Endometrium (tissue), 2 donors: ENCODE results near the gene CTNNA2.

Experiments
- FAIRE-seq: peaks from 2 replicates; lab custom pipeline; 2012; peaks lifted over from hg19 to GRCh38; lab: Jason Lieb, UNC
- donor health status: control.
- donor health status: control.

Gene CTNNA2

DNA sequence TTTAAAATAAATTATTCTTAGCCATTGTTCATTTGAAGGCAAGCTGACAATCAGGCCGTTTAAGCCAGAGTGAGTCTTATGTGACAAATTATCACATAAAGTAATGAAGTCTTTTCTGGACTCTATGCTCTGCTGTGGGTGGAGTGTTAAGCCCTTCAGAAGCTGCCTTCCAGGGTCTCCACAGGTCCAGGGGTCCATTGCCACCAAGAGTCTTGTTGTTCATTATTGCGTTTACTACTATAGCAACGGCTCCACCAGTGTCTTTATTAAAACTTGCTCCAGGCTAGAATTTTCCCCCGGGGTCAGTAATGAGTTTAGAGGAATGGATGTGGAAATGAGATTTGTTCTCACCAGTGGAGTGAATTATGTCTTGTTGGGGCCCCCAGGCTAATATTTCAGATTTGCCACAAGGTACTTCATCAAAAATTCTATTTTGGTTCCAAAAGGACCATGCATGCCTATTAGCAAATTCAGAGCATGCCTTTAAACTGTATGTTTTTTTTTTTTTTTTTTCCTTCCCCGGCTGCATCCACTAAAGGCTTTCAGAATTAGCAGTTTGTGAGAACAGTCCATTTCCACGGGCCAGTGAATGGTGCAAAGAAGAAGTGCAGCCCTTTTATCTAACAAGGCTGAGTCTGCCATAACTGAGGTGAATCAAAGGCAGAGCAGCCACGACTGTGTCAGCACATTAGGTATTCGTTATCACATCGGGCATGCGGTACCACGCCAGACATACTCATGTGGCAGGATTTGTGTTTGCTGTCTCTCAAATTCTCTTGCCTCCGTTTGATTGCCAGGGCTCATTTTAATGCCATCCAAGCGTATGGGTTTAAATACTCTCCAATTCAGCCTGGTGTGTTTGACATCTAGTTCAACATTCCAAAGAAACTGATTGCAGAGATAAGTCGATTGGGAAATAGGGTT is 817.9 kb downstream of the CTNNA2 start:
- FAIRE-seq: no peak

DNA sequence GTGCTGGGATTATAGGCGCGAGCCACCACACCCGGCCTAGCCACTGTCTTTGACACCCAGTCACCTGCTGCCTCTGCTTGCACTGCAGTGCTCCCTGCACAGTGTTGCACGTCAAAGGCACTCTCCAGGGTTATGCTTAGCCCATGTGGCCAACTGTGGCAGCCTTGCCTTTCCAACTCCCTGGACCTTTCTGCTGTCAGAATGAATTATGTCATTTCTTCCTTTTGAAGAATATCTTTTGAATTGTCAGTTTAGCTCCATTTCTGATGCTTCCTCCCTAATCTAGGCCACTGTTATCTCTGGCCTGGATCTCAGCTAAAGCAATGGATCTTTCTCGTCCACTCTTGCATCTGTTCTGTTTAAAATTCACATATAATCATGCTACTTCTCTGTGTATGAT is 821.0 kb downstream of the CTNNA2 start:
- no peak for FAIRE-seq

- no peak for FAIRE-seq
Observed at GRCh38 chr2:80335411-80335810, 822.6 kb downstream of the CTNNA2 start.

- no peak for FAIRE-seq
Observed at GRCh38 chr2:80338794-80339193, 825.9 kb downstream of the CTNNA2 start.

GRCh38 chr2:80340022-80340421 is 827.2 kb downstream of the CTNNA2 start:
- no peak for FAIRE-seq

- FAIRE-seq: no peak
Observed at GRCh38 chr2:80348078-80348477, 835.2 kb downstream of the CTNNA2 start.

- no peak for FAIRE-seq
Observed at GRCh38 chr2:80348953-80349352, 836.1 kb downstream of the CTNNA2 start.

- FAIRE-seq: no peak
Observed at GRCh38 chr2:80351231-80351630, 838.4 kb downstream of the CTNNA2 start.

GRCh38 chr2:80354858-80355257 is 842.0 kb downstream of the CTNNA2 start:
- no peak for FAIRE-seq

DNA sequence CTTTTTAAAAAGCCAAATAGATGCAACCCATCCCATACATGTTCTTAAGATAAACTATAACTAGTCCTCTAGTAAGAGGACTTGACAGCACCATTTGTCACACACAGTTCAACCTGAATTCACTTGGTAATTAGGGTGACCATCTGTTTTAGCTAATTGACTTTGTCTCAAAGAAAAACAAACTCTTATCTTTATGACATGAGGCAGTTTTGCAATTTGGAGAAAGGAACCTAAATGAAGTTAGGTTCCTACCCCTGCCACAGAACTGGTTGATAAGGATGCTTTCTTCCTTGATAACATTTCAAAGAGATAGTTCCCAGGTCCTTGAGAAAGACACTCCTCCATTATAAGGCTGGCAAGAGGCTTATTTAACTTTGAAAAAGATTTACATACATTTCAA is 849.1 kb downstream of the CTNNA2 start:
- FAIRE-seq: no peak

- FAIRE-seq: no peak
Observed at GRCh38 chr2:80363330-80363729, 850.5 kb downstream of the CTNNA2 start.

GRCh38 chr2:80363791-80364349 is 851.0 kb downstream of the CTNNA2 start:
- no peak for FAIRE-seq

- no peak for FAIRE-seq
Observed at GRCh38 chr2:80364524-80365212, 851.8 kb downstream of the CTNNA2 start.

DNA sequence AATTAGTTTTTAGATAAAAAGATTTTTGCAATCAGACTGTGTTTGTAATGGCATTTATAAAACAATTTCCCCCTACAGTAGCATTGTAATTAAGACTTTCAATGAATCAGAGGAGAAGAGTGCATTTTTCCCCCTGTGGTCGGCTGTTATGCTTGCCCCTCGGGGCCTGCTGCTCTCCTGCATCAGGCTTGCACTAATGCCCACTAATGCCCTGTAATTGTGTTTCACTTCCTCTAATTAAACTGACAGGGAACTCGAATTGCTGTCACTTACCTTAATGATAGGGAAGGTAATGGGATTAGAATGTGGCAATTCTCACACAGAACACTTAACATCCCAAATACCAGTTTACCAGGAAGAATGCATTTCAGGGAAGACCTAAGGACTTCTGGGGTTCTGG is 852.9 kb downstream of the CTNNA2 start:
- FAIRE-seq: no peak

DNA sequence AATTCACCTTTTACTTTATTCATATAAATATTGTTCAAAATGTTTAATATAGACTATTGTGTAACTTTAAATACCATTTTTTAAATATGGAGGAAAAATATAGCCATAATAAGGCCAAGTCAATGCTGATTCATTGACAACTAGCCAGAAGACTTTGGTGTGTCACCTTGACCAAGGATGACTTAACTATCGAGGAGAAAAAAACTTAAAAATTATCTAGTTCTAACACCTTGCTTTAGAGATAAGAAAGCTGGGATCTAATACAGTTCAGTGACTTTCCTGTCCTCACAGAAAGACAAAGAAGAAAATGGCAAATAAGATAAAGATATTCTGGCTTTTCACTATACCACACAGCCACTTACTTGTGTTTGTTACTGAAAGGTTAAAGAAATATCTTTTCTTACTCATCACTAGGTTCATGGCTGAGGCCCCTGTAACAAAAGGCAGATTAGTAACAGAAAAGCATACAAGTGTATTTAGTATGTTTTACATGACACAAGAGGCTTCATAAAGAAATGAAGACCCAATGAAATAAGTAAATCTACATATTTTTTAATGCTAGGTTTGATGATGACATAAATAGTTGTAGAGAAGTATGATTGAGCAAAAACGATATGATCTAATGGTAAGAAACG is 857.6 kb downstream of the CTNNA2 start:
- FAIRE-seq: no peak

- FAIRE-seq: no peak
Observed at GRCh38 chr2:80374105-80374504, 861.3 kb downstream of the CTNNA2 start.

GRCh38 chr2:80377071-80377470 is 864.2 kb downstream of the CTNNA2 start:
- no peak for FAIRE-seq

- FAIRE-seq: no peak
Observed at GRCh38 chr2:80380736-80381135, 867.9 kb downstream of the CTNNA2 start.

- FAIRE-seq: no peak
Observed at GRCh38 chr2:80381666-80382065, 868.8 kb downstream of the CTNNA2 start.

GRCh38 chr2:80392441-80392840 is 879.6 kb downstream of the CTNNA2 start:
- no peak for FAIRE-seq

- no peak for FAIRE-seq
Observed at GRCh38 chr2:80393991-80394390, 881.1 kb downstream of the CTNNA2 start.

DNA sequence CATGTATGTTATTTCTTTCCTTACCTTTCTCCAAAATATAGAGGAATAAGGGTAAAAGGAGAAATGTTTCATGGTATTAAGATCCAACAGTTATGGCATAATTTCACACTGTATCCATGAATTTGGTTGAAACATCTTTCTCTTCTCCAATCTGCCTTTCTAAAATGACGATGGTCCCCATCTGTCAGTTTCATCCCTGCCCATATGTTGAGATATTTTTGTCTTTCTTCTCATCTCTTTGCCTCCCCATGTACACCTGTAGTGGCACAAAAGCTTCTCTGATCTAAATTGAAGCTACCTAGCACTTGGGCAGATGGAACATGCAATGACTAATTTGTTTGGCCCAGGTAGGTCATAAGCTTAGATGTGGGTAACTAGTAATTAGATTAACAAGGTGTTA is 882.4 kb downstream of the CTNNA2 start:
- FAIRE-seq: no peak

- no peak for FAIRE-seq
Observed at GRCh38 chr2:80396276-80396675, 883.4 kb downstream of the CTNNA2 start.
